Measurements from ENCODE around the gene CNDP2.
"Not testable (repeated sequence)": the region's sequence is repeated elsewhere in the genome, so short reads cannot be mapped to it uniquely, and the experiment has no call there.

Gene CNDP2

DNA sequence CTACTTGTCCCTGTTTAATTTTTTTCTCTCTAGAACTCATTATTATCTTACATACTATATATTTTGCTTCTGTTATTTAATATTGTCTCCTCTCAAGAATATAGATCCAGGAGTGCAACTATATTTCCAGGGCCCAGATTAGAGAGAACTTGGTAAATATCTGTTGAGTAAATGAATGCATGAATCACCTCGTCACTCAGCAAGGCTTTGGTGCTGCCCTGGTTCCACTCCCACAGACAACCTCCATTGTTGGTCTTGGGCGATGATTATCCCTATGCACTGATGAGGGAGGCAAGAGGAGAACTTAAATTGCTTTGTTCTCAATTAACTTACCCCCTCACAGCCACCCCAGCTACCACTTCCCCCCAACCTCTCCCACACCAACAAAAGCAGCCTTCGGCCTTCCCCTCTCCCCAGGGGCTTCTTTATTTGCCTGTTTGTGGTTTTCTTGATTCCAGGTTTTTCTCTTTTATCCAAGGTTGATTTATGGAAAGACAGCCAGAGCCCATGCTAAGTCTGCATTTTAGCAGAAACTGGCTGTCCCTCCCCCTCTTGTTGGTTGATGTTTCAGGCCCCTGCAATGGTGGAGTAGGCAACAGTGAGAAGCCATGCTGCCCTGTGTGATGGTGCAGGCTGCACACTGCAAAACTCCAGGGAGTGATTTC, 22.1 kb upstream of the CNDP2 start:
- no peak for DNase-seq

- DNase-seq = peak in 1 of 2 experiments; percentile 22
Observed at GRCh38 chr18:74476140-74476539, 20.0 kb upstream of the CNDP2 start.

DNA sequence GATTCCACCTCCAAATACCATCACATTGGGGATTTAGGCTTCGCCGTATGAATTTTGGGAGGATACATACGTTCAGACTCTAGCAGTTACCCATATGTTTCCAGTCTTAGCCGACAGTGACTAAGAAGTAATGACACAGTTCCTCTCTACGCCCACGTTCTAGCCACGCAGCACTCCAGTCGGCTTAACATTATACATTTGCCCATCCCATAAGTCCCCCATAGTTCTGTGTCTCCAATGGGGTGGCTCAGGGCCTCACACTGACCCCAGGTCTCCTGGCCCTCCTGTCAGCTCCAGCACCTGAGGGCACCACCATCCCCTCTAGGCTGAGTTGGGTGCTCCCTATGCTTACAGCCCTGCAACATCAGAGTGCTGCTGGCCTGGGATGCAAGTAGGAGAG, 18.4 kb upstream of the CNDP2 start:
- DNase-seq = no peak

DNA sequence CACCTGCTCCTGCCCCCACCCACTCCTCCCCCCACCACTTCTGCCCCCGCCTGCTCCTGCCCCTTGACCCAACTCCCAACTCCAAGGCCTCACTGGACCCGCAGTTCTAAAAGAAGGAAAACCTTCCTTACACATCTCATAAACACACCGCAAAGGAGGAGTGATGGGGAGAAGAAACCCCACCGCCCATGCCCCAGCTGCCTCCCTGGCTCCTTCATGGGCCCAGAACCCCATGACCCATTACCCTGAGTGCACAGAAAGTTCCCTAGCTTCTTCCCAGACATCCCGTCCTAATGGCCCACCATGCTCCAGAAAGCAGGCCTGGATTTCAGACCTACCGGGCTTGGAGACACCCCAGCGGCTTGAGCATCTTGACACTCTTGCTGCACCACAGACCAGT, 17.8 kb upstream of the CNDP2 start:
- no peak for DNase-seq

DNA sequence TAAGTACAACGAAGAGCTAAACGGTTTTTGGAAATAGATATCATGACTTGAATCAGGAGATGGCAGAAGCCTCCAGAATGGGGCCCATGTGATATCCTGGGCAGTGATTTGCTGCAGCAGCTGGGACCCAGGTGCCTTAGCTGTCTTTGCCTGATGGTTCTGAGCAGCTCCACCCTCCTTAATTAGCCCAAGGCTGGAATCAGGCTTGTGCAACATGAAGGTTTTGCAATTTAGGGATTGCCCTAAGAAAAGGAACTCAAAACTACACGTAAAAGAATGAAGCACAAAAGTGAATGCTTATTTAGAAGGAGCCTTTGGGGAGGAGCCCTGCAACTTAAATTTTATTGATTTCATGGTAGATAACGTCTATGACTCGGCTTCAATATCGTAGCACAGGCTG, 17.3 kb upstream of the CNDP2 start:
- no peak for DNase-seq

GRCh38 chr18:74479486-74480148, 16.5 kb upstream of the CNDP2 start:
- no peak for DNase-seq

GRCh38 chr18:74480149-74480651, 16.0 kb upstream of the CNDP2 start:
- DNase-seq = no peak

GRCh38 chr18:74482697-74483096, 13.5 kb upstream of the CNDP2 start:
- no peak for DNase-seq

- no peak for DNase-seq
Observed at GRCh38 chr18:74486119-74486849, 9.9 kb upstream of the CNDP2 start.

GRCh38 chr18:74488354-74488753, 7.8 kb upstream of the CNDP2 start:
- no peak for DNase-seq

- DNase-seq = no peak
Observed at GRCh38 chr18:74488864-74489263, 7.3 kb upstream of the CNDP2 start.

GRCh38 chr18:74489676-74490075, 6.5 kb upstream of the CNDP2 start:
- DNase-seq = no peak

GRCh38 chr18:74492259-74492658, 3.9 kb upstream of the CNDP2 start:
- DNase-seq = no peak

- DNase-seq = peak; percentile 26 to 55
Observed at GRCh38 chr18:74493689-74494088, 2.5 kb upstream of the CNDP2 start.

- DNase-seq = no peak
Observed at GRCh38 chr18:74494514-74494913, 1.6 kb upstream of the CNDP2 start.

DNA sequence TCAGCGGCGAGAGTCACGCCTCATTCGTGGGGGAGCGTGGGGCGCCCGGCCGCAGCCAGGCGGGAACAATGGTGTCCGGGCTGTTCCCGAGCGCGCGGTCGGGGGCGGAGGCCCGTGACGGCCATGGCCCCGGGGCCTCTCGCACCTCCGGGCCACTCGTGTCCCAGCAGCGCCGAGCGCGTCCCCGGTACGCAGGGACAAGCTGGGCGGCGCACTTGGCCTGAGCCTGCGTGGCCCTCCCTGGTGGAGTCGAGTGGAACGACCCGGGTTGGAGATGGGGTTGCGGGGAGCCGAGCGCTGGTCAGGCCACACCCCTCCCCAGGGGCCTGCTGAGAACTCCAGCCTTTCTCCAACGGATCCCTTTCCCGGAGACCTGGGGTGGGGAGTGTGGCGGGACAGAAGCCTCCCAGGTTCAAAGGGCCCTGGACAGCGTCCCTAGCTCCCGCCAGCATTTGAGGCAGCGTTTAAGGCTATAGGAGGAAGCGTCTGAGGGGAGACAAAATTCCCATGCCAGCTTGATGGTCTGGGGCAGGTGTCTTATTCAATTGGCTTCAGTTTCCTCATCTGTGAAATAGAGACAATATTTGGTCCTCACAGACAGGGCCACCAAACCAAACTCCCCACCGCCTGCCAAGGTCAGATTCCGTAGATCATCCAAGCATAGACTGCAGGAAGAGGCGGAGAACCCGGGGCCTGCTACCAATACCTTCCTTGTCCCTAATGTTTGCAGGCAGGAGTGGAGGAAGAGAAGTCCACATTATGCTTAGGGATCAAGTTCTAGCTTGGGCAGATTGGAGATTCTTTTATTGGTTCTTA, 553 bp downstream of the CNDP2 start:
- peak; percentile 31 to 46 for DNase-seq

- DNase-seq = no peak
Observed at GRCh38 chr18:74497324-74497676, 1.1 kb downstream of the CNDP2 start.

DNA sequence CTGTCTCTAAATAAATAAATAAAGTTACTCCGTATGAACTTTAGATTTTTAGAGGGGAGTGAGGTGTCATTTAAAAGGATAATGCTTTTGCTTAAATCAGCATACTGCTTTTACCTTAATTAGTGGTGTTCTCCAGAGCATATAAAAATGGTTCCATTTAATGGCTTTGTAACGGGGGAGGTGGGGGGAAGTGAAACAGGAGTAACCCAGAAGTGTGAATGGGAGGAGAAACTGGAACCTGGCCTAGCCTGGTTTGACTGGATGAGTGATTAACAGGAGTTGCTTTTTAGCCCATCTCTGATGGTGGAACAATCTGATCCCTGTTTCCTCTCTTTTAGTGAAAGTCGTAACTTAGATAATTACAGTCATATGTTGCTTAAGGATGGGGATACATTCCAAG, 1.6 kb downstream of the CNDP2 start:
- no peak for DNase-seq

DNA sequence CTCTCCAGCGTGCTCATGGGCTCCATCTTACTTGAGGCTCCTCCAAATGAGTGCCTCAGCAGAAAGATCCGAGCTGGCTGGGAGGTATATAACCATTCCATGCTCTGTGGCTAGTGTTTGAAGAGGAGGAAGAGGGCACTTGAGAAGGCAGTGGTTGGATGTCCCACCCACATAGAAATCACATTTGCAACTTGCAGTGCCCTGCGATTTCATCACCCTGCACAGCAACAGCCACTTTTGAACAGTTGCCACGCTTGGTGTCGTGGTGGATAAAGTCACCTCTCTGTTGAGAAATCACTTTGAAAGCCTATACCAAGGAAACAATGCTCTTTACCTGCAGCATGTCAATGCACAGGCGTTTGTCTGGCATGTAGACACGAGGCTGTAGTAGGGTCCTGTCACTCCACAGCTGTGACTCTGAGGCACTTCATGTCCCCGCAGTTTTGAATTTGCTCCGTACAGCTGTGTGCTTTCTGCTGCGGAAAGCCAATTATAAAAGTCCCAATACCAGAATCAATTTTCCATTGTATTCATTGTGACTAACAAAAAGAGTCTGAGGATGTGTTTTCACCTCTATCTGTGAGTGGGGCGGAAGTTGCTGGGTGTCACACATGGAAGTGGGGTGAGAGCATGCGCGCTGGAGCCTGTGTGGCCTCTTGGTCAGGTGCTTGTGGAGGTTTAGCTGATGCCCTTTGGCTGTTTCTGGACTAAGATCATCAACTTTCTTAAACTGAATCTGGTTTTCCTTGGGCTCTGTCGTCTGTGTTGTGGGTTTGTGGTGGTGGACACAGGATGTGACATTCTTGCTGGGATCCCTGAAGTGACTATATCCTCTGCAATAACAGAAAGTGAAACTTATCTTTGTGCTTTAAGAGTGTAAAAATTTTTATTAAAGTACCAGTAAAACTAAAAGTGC, 2.8 kb downstream of the CNDP2 start:
- no peak for DNase-seq

- DNase-seq = no peak
Observed at GRCh38 chr18:74499633-74500032, 3.5 kb downstream of the CNDP2 start.

- no peak for DNase-seq
Observed at GRCh38 chr18:74500372-74500771, 4.2 kb downstream of the CNDP2 start.

GRCh38 chr18:74500774-74501173, 4.6 kb downstream of the CNDP2 start:
- not testable (repeated sequence) for DNase-seq

All from NCI-H1930 (cell line).